Inferior parietal cortex (tissue), 1 donor: ENCODE measurements around the gene UBE2E2.

Source experiments
- DNase-seq: peaks from one replicate; pipeline ENCODE4 v3.0.0-alpha.2; 2016; ENCODE audit errors: extremely low spot score

UBE2E2 gene

DNA sequence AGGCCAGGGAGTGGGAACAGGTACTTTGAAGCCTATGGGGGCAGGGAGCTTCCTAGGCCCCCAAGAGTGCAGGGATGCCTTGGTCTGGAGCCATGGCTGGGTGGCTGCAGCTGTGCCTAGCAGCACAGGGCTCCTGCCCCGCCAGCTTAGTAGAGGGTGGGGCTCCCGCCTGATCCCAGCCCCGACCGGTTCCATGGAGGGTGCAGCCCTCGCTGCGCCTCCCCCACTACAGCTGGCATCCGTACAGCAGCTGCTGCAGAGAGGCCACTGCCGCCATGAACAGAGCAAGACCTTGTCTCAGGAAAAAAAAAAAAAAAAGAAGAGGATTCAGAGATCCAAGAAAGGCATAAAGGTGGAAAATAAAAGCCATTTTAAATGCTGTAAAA lies 277.2 kb downstream of the UBE2E2 start:
- DNase-seq = peak; percentile 76

DNA sequence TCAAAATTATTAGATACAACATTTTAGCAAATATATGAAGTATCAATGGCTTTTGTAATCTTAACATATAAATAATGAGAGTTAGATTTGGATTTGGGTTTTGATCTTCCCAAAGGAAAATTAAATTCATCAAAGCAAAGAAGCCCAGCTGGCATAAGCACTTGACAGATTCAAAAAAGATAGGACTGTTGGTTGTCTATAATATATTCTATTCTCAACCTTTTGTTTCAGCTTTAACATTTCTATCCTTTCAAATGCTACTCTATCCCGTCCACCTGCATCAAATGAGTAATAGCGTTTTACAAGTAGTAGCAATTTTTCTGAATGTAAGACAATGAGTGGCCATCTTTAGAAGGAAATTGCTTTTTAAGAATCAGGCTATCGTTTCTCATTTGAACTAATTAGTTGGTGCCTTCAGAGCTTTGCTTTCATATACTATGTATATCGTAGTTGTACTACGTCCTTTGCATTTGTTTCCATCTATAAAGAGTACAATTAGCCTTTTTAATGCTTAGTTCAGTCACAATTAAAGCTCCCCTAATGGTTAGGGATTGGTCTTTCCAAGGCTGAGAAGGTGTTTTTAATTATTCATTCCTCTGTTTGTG lies 278.0 kb downstream of the UBE2E2 start:
- peak; percentile 21 for DNase-seq

DNA sequence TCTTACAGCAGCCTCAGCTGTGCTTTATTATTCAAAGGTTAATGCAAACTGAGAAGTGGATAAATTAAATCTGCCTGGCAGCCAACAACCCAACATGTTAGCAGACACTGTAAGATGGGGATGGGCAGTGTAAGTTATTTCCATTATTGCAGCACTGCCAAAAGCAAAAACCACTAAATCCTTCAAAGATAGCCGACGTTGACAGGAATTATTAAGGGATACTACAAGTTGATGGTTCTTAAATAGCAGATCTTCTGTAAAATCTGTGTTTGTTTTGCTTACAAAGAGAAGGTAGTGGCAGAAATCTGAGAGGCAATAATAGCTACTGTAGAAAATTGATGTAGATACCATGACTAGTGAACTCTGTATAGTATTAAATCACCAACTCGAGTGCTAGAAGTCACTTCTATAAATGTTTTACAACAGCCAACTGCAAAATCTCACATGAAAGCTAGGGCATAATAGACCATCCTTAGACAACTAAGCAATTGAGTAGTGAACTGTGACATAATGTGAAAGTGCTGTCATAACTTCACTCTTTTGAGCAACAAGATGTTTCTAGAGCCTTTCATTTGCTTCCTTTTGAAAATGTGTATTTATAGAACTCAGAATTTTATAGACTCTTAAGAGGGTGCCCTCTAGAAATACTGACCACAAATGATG lies 278.6 kb downstream of the UBE2E2 start:
- DNase-seq = peak; percentile 13

DNA sequence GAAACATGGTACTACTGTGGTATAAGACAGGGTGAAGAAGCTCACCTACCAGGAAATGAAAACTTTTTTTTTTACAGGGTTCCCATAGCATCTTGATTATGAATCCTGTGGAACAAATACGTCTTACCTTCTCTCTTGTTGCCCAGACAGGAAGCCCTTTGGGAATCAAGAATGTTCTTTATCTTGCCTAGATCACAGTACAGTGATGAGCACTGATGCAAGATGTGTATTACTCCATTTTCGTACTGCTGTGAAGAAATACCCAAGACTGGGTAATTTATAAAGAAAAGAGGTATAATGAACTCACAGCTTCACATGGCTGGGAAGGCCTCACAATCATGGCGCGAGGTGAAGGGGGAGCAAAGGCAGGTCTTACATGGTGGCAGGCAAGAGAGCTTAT lies 281.3 kb downstream of the UBE2E2 start:
- DNase-seq = no peak

DNA sequence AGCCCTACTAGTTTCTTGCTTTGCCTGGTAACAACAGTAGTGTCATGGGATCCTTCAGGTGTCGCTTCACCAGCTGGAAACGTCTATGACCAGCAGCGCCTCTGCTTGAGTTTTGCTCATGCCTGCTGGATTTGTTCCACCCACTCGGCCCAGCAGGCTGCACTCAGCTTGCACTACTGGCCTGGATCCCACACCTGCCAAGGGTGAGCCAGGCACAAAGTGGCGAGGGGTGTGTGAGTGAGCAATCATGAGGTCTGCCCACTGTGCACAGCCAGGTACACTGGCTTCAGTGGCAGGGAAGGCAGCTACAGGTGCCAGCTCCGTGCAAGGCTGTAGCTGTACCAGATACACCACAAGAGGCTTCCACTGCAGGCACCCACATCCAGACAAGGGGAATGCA lies 282.8 kb downstream of the UBE2E2 start:
- no peak for DNase-seq

DNA sequence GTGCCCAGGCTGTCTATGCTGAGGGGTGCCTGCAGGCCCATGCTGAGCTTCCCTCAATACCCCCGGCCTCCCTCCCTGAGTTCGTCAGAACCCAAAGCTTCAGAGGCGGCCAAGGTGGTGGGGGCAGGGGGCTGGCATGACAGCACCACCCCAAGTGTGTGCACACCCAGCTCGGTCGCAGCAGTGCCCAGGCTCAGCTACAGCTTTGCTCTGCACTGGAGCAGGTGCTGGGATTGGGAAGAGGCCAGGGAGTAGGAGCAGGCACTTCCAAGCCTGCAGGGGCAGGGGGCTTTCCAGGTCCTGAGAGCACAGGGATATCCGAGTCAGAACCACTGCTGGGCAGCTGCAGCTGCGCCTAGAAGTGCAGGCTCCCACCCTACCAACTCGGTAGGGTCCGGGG lies 283.9 kb downstream of the UBE2E2 start:
- DNase-seq = no peak

DNA sequence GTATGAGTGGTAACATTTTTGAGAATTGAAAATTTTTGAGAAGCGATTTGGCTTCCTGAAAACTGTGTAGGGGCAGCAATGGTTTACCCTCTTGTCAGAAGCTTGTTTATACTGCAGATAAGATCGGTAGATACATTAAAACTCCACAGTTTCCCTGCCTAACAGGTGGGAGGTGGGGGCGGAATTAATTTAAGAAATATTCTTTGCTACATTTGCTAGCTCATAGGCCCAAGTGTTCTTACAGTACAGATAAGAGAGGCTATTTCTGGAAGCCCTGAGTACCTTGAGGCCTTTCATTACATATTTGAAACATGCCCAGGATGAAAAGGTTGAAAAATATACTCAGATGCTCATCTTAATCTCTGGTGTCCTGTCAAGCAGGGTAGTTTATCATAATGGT lies 285.5 kb downstream of the UBE2E2 start:
- no peak for DNase-seq

DNA sequence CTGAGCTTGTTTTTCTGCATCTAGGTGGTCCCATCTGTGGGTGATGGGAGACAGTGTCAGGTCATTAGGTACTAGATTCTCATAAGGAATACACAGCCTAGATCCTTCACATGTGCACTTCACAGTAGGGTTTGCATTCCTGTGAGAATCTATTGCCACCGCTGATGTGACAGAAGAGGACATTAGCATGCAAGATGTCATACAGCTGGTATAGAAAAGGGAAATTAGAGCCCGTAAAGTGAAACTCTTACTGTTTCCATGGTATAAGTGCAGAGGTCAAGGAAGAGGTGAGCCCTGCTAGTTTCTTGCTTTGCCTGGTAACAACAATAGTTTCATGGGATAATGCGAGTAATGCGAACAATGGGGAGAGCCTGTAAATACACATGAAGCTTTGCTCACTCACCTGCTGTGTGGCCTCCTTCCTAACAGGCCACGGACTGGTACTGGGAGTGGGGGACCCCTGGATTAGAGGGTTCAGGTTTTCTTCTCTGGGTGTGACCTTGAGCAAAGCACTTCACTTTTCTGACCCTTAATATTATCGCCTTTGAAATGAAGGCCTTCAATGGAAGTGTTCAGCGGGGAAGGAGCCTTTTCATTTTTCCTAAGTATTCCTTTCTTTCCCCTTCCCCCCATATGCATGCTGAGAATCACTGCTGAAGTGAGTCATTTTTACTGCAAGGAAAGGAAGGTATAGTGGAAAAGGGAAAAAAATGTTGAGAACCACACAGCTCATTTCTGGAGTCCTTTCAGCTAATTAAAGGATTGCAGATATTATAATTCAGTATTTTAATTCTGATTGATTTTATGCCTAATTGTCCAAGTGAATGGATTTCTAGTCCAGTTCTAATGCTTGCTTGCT lies 286.4 kb downstream of the UBE2E2 start:
- DNase-seq = no peak

DNA sequence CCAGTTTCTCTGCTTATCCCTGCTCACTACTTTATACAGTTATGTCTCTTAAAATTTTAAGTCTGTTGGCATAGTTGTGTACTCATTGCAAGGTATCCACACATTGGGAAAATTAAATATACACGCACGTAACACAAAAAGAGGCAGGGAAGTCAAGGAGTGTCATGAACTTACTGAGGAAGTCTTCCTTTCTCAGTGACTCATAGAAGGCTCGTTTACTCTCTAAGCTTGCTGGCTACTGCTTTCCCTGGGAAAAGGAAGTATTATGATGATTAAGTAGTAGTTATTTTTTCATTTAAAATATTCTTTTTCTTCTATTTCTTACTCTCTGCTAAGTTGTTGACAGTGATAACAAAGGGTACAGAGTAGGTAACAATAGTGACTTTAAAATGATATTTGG lies 287.3 kb downstream of the UBE2E2 start:
- DNase-seq = no peak

DNA sequence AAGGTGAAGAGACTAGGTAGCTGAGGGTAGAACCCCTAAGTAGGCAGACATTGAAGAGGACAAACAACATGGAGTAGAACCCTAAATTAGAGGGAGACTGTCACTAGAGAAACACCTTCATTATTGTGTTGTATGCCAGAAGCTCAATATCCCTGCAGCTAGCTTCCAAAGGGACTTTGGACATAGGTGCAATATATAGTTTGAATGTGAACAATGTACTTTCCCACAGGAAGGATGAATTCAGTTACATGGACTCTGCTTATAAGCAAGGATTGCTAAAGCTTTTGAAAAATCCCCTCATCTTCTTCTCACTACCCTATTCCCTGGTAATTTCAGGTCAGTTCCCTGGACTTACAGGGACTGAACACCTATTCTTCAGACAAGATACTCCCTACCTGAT lies 288.9 kb downstream of the UBE2E2 start:
- DNase-seq = no peak

DNA sequence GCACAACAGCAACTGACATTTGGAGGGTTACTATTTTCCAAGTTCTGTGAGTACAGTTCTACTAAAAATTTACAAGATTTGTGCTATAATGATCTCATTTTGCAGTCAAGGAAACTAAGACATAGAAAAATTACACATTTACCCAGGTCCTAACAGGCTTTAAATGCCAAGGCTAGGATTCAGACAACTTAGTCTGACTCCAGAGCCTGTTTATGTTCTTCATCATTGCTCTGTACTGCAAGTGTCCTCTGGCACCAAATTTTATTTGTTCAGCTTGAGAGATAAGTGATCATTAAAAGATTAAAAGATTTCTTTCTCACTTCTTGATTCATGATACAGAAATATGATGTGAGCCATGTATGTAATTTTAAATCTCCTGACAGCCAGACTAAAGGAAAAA lies 290.8 kb downstream of the UBE2E2 start:
- DNase-seq = no peak

DNA sequence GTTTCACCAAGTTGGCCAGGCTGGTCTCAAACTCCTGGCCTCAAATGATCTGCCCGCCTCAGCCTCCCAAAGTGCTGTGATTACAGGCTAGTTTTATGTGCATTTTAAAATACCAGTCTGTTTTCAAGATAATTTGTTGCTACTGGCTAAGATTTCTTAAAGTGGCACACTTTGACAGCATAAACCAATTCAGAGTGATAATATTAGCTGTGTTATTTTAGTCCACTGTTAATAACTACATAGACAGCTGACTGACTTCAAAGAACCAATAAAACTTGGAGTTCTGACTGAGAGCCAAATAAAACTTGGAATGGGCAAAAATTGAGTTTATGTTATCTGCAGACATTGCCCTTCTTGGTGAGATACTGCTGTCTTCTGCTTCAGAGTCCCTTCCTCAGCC lies 291.8 kb downstream of the UBE2E2 start:
- no peak for DNase-seq

DNA sequence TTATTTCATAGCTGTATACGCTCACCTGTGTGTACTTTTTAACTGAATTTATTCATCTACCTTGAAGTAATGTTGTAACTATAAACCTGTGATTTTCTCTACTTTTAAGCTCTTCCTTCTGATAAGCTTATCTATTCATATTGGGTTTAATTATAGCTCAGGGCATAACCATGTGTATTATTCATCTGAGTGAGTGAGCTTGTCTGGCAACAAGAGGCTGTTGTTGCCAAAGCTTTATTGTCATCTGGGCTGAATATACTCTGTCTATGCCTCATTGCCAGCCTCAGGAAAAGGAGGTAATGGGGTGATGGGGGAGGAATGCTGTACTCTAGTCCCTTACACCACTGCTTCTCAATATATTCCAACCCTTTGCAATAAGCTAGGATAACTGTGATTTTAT lies 292.4 kb downstream of the UBE2E2 start:
- no peak for DNase-seq

DNA sequence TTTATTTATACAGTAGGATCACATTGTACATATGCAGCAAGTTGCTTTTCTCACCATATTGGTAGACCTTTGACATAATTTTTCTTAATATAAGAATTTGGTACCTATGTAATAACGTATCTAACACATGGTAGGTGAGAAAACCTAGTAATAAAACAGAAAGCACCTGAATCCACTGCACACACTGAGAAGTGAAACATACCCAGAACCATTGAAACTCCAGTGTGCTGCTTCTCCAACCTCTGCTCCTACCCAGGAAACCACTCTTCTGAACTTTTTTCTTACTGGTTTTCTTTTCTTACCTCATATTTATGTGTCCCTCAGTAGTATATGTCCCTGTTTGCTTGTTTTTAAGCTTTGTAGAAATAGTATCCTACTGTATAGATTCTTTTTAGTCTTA lies 293.0 kb downstream of the UBE2E2 start:
- DNase-seq = no peak

DNA sequence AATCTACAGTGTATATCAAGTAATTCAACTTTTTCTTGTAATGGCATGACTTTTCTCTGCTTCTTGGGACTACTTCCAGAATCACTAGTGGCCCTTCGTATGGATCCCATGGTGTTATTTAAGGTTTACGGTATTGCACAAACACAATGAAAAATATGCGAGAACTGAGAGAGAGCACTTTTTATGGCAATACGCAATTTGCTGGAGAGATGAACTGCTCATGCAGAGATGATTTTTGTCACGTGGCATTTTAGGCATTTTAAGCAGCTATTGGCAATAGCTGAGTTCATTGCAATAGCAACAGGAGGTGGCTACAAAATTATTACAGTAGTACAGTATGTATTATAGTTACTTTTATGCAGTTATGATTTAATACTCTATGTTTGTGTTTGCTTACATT lies 294.0 kb downstream of the UBE2E2 start:
- no peak for DNase-seq

DNA sequence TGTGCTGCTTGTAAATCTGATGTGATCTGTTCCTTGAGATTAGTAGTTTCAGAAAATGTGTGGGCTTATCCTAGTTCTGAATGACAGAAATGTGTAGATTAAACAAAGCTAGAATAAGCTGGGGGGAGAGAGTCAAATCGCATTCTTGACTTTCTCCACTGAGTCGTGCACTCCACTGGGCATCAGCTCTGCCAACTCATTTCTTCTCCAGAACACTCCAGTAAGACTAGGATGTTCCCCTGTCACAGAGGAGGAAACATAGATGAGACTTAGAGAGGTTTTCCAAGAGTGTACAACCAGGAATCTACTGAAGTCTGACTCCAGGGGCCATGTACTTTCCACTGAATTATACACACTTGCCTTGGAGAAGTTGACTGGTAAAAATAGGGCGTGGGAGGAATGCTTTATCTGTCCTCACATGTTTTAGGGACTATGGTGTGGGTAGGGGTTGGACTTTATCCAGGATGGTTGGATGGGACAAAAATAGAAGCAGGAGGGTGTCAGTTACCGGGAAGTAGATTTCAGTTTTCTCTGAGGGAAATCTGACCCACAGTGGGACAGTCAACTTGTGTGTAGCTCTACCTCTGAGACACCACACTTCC lies 298.2 kb downstream of the UBE2E2 start:
- DNase-seq = no peak

DNA sequence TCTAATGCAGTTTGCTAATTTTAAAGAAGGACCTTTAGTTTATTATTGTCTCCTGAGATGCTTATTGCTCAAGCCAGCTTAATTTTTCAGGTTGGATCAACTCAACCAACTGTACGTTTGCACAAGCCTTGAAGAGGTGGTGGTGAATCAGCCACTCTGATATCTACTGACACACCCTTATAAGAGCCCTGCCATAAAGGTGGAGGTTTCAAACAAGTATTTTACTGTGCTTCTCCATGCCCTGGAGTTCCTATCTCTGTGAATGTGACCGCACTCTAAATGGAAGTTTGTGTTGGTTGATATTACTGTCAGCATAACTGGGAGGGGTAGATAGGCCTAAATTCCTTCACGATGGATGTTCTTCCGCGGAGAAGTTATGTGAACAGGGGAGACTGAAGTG lies 305.3 kb downstream of the UBE2E2 start:
- no peak for DNase-seq

DNA sequence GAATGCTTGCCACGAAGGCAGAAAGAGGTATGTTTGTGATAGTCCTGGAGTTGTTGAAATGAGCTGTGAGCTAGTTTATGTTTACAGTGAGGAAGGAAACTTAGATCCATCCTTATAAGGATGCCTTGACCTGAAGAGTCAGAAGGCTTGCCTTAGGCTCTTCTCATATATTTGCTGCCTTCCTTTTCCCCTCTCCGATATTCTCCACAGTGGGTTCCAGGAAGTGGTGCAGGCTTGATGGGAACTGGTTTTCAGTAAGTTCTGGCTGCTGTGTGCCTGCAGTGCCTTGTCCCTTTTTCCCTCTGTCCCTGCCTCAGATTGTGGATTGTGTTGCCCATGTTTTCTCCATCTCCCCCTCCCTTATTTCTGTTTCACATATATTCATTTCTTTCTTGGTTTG lies 315.3 kb downstream of the UBE2E2 start:
- no peak for DNase-seq

DNA sequence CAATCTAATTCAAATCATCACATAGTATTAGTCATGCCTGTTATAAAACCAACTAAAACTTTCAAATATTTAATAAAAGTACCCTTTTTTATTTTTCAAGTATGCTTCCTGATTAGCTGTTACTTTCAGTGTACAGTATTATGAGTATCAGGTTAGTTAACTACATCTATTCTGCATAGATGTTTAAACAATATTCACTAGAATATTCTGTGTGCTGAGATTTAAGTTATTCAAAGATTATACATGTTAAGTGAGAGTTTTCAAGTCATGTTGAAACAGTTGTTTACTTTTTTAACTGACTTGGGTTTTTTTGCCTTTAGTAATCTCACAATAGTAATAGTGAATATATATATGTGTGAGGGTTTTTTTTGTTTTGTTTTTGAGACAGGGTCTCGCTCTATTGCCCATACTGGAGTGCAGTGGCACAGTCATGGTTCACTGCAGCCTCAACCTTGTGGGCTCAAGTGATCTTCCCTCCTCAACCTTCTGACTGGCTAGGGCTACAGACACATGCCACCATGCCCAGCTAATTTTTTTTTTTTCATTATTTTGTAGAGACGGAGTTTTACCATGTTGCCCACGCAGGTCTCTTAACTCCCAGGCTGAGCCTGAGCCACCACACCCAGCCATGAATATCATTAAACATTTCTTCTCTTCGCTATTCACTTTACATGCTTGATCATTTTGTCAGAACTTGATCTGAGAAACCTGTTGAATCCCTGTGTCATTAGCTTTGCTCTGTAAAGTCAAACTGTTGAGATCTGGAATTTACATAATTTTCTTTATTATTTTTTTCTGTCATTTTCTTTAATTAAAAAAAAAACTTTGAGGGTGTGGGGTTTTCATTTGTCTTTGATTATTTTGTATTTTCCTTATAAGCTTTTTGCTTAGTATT lies 316.4 kb downstream of the UBE2E2 start:
- no peak for DNase-seq

DNA sequence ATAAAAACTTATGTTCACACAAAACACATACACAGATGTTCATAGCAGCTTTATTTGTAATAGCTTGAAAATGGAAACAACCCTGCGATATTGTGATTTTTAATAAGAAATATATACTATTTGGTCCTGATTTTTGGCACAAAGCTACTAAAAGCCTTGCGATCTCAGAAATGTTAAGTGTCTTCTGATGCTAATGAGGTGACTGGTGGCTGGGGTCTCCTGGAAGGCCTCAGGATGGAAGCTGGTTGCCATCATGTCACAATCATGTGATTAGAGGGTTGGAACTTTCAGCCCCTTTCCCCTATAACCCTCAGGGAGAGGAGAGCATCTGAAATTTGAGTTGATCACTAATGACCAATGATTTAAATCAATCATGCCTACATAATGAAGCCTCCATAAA lies 324.2 kb downstream of the UBE2E2 start:
- no peak for DNase-seq

DNA sequence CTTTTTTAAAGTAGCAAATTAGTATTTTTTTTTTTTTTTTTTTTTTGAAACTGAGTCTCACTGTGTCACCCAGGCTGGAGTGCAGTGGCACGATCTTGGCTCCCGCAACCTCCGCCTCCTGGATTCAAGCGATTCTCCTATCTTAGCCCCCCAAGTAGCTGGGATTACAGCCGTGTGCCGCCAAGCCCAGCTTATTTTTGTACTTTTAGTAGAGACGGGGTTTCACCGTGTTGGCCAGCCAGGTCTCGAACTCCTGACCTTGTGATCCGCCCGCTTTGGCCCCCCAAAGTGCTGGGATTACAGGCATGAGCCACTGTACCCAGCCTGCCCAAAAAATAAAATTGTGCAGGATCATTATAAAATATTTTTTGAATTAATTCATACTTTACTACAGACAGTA lies 330.5 kb downstream of the UBE2E2 start:
- DNase-seq = no peak

DNA sequence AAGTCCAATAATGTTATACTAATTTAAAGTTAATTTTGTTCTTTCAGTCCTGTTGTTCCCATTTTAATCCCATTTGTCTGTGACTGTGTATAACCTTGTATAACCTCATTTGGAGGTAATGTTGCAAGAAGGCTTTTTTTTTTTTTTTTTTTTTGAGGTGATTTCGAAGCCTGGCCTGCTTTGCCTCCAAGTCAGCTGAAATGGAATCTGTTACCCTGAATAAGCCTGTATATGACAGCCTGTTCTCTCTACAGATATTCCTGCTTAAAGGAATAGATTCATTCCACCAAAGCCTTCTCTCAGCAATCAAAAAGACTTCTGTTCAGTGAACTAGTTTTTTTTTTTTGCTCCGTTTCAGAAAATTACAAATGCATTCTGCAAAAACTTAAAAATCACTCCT lies 330.9 kb downstream of the UBE2E2 start:
- no peak for DNase-seq
